ENCODE measurements around the gene CHD2. TPM values are rescaled to one million over a fixed set of nuclear protein-coding genes. Genes with fewer than 3 reads are reported as not detected.
"Not testable (repeated sequence)": the region's sequence is repeated elsewhere in the genome, so short reads cannot be mapped to it uniquely, and the experiment has no call there.

Gene CHD2
- polyA plus RNA-seq, 2 donors, result 25.8 to 32.8 TPM

DNA sequence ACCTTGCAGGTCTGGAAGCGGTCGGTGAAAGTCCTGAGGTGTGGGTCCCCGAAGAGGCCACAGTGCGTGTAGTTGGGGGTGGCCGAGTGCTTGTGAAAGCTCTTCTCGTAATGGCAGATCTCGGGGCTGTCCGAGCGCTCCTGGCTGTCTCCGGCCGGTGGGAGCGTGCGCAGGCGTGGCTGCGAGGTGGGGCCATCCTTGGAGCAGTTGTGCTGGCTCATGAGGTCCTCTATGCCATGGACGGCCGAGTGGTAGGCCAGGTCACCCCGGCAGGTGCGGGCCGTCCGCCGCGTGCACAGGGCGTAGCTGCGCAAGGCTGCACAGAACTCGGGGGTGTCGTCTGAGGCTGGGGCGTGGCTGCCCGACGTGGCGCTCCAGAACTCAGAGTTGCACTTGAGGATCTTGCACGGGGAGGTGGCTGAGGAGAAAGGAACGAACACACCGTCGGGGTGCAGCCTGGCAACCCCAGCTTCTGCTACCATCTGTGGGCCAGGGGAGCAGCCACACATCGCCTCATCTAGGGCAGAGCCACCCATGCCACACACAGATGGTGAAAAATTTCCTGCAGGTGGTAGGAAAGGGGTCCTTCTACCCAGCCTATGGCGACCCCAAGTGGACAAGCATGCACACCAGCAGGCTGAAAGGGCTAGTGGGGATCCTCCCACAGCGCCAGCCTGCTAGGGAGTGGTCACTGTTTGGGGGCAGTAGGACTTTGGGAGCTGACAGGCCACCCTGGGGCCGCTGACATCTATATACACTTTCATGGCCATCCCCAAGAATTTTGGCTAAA, 152.2 kb downstream of the CHD2 start:
- Histone ChIP-seq H3K27me3 (ENCODE audit: control insufficient read depth in 1 of 2, insufficient read depth in 2 of 2, low read length in 2 of 2) (no peaks in the 10 kb centered on the region), H3K36me3 (ENCODE audit: control insufficient read depth in 2 of 2, insufficient read depth in 2 of 2, low read length in 1 of 2) (peaks cover 2 to 58% of the 10 kb centered on the region in 2 donors), H3K4me3 (ENCODE audit: low read depth in 1 of 2, low read length in 2 of 2) (no peak overlapping the region), H3K27ac (ENCODE audit: low read depth in 2 of 2, low read length in 1 of 2) (no peak overlapping the region), H3K4me1 (ENCODE audit: control insufficient read depth in 2 of 2, insufficient read depth in 2 of 2, low read length in 1 of 2) (peaks cover 9 to 37% of the 10 kb centered on the region in 2 donors), H3K9me3 (ENCODE audit: control insufficient read depth in 2 of 2, insufficient read depth in 1 of 2, low read depth in 1 of 2, low read length in 1 of 2) (no peaks in the 10 kb centered on the region)
- WGBS, 2 donors, result 85 to 86% methylated on average over 39 of the region's 39 CpGs

DNA sequence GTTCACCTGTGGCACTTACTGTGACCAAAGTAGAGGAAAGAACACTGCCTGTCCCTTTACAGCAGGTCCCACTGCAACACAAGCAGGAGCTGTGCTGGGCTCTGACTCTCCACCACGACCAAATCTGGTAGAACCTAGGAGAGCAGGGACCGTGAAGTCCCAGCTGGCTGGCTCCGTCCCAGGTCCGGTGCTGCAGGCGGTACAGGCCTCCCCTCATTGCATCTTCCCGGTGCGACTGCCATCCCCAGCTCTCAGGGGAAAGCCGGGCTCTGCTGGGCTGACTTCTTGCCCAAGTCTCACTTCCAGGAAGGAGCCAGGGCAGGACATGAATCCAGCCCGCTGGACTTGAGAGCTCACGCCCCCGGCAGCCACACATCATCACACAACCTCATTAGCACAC, 155.1 kb downstream of the CHD2 start:
- Histone ChIP-seq H3K27ac (ENCODE audit: low read depth in 2 of 2, low read length in 1 of 2) (peak overlapping the region in 1 of 2 donors; percentile 29), H3K36me3 (ENCODE audit: control insufficient read depth in 2 of 2, insufficient read depth in 2 of 2, low read length in 1 of 2) (peaks cover 0 to 47% of the 10 kb centered on the region in 2 donors), H3K9me3 (ENCODE audit: control insufficient read depth in 2 of 2, insufficient read depth in 1 of 2, low read depth in 1 of 2, low read length in 1 of 2) (no peaks in the 10 kb centered on the region), H3K4me1 (ENCODE audit: control insufficient read depth in 2 of 2, insufficient read depth in 2 of 2, low read length in 1 of 2) (peaks cover 0 to 18% of the 10 kb centered on the region in 2 donors), H3K4me3 (ENCODE audit: low read depth in 1 of 2, low read length in 2 of 2) (no peak overlapping the region), H3K27me3 (ENCODE audit: control insufficient read depth in 1 of 2, insufficient read depth in 2 of 2, low read length in 2 of 2) (no peaks in the 10 kb centered on the region)
- 68 to 77% methylated on average over 11 of the region's 11 CpGs for WGBS, 2 donors

GRCh38 chr15:93056836-93057235, 156.7 kb downstream of the CHD2 start:
- H3K27ac ChIP-seq (ENCODE audit: low read depth in 2 of 2, low read length in 1 of 2), result no peak overlapping the region
- 75 to 87% methylated on average over 7 of the region's 7 CpGs for WGBS, 2 donors

DNA sequence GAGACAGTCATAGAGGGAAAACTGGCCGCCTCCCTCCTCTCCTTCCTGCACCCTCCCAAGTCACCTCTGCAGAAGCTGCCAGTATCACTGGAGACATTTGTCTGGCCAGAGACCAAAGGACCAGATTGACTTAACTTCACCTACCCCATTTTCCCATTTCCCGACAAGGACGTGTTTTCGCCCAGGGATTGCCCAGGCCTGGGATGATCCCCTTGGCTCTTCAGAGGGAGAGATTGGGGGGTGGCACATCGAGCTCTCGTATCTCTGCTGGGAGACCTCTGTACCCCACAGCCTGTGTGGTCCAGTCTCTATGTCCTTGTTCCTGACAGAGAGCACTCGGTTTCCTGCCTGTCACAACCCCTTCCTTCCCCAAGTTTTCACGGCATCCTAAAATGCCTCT, 157.5 kb downstream of the CHD2 start:
- Histone ChIP-seq H3K27ac (ENCODE audit: low read depth in 2 of 2, low read length in 1 of 2) (no peak overlapping the region), H3K36me3 (ENCODE audit: control insufficient read depth in 2 of 2, insufficient read depth in 2 of 2, low read length in 1 of 2) (peaks cover 0 to 30% of the 10 kb centered on the region in 2 donors), H3K27me3 (ENCODE audit: control insufficient read depth in 1 of 2, insufficient read depth in 2 of 2, low read length in 2 of 2) (no peaks in the 10 kb centered on the region), H3K4me3 (ENCODE audit: low read depth in 1 of 2, low read length in 2 of 2) (no peak overlapping the region), H3K4me1 (ENCODE audit: control insufficient read depth in 2 of 2, insufficient read depth in 2 of 2, low read length in 1 of 2) (peaks cover under 1 to 6% of the 10 kb centered on the region in 2 donors), H3K9me3 (ENCODE audit: control insufficient read depth in 2 of 2, insufficient read depth in 1 of 2, low read depth in 1 of 2, low read length in 1 of 2) (no peaks in the 10 kb centered on the region)
- 81 to 82% methylated on average over 8 of the region's 8 CpGs for WGBS, 2 donors

More at GRCh38 chr15:93056836-93057235, 156.7 kb downstream of the CHD2 start:
- Histone ChIP-seq H3K4me1 (ENCODE audit: control insufficient read depth in 2 of 2, insufficient read depth in 2 of 2, low read length in 1 of 2) (peaks cover 0 to 9% of the 10 kb centered on the region in 2 donors), H3K36me3 (ENCODE audit: control insufficient read depth in 2 of 2, insufficient read depth in 2 of 2, low read length in 1 of 2) (peaks cover 0 to 34% of the 10 kb centered on the region in 2 donors), H3K4me3 (ENCODE audit: low read depth in 1 of 2, low read length in 2 of 2) (no peak overlapping the region), H3K27me3 (ENCODE audit: control insufficient read depth in 1 of 2, insufficient read depth in 2 of 2, low read length in 2 of 2) (no peaks in the 10 kb centered on the region), H3K9me3 (ENCODE audit: control insufficient read depth in 2 of 2, insufficient read depth in 1 of 2, low read depth in 1 of 2, low read length in 1 of 2) (no peaks in the 10 kb centered on the region)

DNA sequence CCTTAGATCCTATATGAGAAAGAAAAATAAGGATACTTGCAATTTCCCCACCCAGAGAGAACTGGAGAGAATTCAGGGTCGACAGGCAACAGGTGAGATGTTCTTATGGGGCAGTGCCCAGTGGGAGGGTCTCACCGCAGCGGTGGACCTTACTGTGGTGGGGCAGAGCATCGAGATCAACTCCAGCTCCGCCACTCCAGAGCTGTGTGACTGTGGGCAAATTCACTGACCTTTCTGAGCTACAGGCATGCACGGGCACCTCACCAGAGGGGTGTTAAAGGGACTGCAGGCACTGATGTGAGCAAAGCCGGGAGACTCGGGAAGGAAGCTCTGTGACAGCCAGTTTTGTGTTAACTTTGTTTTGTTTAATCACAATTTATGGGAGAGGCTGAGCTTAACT, 158.0 kb downstream of the CHD2 start:
- peak overlapping the region in 1 of 2 donors; percentile 7 for H3K27ac ChIP-seq (ENCODE audit: low read depth in 2 of 2, low read length in 1 of 2)
- H3K36me3 ChIP-seq (ENCODE audit: control insufficient read depth in 2 of 2, insufficient read depth in 2 of 2, low read length in 1 of 2), result peaks cover 0 to 30% of the 10 kb centered on the region in 2 donors
- WGBS, 2 donors, result 75% methylated on average over 8 of the region's 8 CpGs
- peaks cover 3 to 9% of the 10 kb centered on the region in 2 donors for H3K4me1 ChIP-seq (ENCODE audit: control insufficient read depth in 2 of 2, insufficient read depth in 2 of 2, low read length in 1 of 2)
- H3K4me3 ChIP-seq (ENCODE audit: low read depth in 1 of 2, low read length in 2 of 2), result no peak overlapping the region
- H3K9me3 ChIP-seq (ENCODE audit: control insufficient read depth in 2 of 2, insufficient read depth in 1 of 2, low read depth in 1 of 2, low read length in 1 of 2), result no peaks in the 10 kb centered on the region
- no peaks in the 10 kb centered on the region for H3K27me3 ChIP-seq (ENCODE audit: control insufficient read depth in 1 of 2, insufficient read depth in 2 of 2, low read length in 2 of 2)

GRCh38 chr15:93058904-93059427, 158.8 kb downstream of the CHD2 start:
- Histone ChIP-seq H3K27me3 (ENCODE audit: control insufficient read depth in 1 of 2, insufficient read depth in 2 of 2, low read length in 2 of 2) (no peaks in the 10 kb centered on the region), H3K4me3 (ENCODE audit: low read depth in 1 of 2, low read length in 2 of 2) (no peak overlapping the region), H3K27ac (ENCODE audit: low read depth in 2 of 2, low read length in 1 of 2) (no peak overlapping the region), H3K4me1 (ENCODE audit: control insufficient read depth in 2 of 2, insufficient read depth in 2 of 2, low read length in 1 of 2) (peaks cover 9 to 13% of the 10 kb centered on the region in 2 donors), H3K36me3 (ENCODE audit: control insufficient read depth in 2 of 2, insufficient read depth in 2 of 2, low read length in 1 of 2) (peaks cover 0 to 33% of the 10 kb centered on the region in 2 donors), H3K9me3 (ENCODE audit: control insufficient read depth in 2 of 2, insufficient read depth in 1 of 2, low read depth in 1 of 2, low read length in 1 of 2) (no peaks in the 10 kb centered on the region)
- 76 to 81% methylated on average over 18 of the region's 18 CpGs for WGBS, 2 donors

DNA sequence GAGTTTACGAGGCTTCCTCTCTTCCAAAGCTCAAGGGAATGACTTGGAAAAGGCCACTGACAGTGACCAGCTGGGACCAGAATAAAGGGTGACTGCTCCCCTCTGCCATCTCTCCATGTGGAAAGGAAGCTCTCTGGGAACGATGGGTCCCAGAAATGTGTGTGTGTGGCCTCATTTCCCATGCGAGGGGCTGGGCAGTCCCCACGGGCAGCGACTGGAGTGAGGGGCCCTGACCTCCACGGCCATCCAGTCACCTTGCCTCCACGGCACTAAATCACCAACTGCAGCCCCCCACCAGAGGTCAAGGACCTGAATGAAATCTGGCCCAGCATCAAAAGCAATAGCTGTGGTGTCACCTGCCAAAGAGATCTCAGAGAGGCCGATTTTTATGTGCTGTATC, 159.3 kb downstream of the CHD2 start:
- Histone ChIP-seq H3K36me3 (ENCODE audit: control insufficient read depth in 2 of 2, insufficient read depth in 2 of 2, low read length in 1 of 2) (peaks cover 0 to 37% of the 10 kb centered on the region in 2 donors), H3K4me3 (ENCODE audit: low read depth in 1 of 2, low read length in 2 of 2) (no peak overlapping the region), H3K27me3 (ENCODE audit: control insufficient read depth in 1 of 2, insufficient read depth in 2 of 2, low read length in 2 of 2) (no peaks in the 10 kb centered on the region), H3K4me1 (ENCODE audit: control insufficient read depth in 2 of 2, insufficient read depth in 2 of 2, low read length in 1 of 2) (peaks cover 9 to 18% of the 10 kb centered on the region in 2 donors), H3K9me3 (ENCODE audit: control insufficient read depth in 2 of 2, insufficient read depth in 1 of 2, low read depth in 1 of 2, low read length in 1 of 2) (no peaks in the 10 kb centered on the region), H3K27ac (ENCODE audit: low read depth in 2 of 2, low read length in 1 of 2) (no peak overlapping the region)
- 67 to 74% methylated on average over 8 of the region's 8 CpGs for WGBS, 2 donors

DNA sequence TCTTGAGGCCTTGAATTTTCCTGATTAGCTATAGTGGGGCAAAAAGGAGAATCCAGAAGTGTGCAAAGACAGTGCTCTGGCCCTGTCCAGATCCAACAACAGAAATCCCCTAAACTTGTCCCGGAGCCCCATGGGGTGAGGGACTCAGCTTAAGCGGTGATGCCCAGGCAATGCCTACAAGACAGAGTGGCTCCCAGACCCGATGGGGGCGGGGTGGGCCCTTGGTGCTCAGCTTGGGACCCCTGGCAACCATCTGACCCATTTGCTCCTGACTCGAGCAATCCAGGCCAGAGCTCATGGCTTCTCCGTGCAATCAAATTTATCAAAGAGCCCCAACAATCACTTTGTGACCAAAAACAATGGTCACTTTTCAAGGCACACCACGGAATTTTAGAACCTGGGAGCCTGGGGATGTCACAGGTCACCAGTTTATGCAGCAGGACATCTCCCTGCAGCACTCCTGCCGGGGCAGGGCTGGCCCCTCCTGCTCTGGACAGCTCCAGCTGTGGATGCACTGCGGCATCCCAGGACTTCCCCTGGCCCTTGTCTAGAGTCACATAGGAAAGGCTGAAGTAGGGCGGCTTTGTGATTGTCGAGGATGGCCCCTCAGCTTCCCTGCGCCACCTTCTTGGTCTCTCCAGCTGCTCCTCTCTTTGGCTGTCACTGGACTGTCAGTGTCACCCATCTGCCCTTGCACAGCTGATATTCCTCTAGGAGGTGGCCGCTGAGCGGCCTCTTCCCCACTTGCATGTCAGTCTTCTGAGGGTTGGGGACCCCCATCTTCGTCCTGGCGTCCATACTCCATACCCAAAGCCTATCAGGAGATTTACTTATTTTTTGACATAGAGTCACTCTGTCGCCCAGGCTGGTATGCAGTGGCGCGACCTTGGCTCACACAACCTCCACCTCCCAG, 160.5 kb downstream of the CHD2 start:
- H3K4me3 ChIP-seq (ENCODE audit: low read depth in 1 of 2, low read length in 2 of 2), result no peak overlapping the region
- peaks cover 9 to 20% of the 10 kb centered on the region in 2 donors for H3K4me1 ChIP-seq (ENCODE audit: control insufficient read depth in 2 of 2, insufficient read depth in 2 of 2, low read length in 1 of 2)
- no peaks in the 10 kb centered on the region for H3K9me3 ChIP-seq (ENCODE audit: control insufficient read depth in 2 of 2, insufficient read depth in 1 of 2, low read depth in 1 of 2, low read length in 1 of 2)
- no peaks in the 10 kb centered on the region for H3K27me3 ChIP-seq (ENCODE audit: control insufficient read depth in 1 of 2, insufficient read depth in 2 of 2, low read length in 2 of 2)
- H3K27ac ChIP-seq (ENCODE audit: low read depth in 2 of 2, low read length in 1 of 2), result peak overlapping the region; percentile 6 to 42
- 78 to 79% methylated on average over 19 of the region's 19 CpGs for WGBS, 2 donors
- H3K36me3 ChIP-seq (ENCODE audit: control insufficient read depth in 2 of 2, insufficient read depth in 2 of 2, low read length in 1 of 2), result peaks cover 0 to 28% of the 10 kb centered on the region in 2 donors

DNA sequence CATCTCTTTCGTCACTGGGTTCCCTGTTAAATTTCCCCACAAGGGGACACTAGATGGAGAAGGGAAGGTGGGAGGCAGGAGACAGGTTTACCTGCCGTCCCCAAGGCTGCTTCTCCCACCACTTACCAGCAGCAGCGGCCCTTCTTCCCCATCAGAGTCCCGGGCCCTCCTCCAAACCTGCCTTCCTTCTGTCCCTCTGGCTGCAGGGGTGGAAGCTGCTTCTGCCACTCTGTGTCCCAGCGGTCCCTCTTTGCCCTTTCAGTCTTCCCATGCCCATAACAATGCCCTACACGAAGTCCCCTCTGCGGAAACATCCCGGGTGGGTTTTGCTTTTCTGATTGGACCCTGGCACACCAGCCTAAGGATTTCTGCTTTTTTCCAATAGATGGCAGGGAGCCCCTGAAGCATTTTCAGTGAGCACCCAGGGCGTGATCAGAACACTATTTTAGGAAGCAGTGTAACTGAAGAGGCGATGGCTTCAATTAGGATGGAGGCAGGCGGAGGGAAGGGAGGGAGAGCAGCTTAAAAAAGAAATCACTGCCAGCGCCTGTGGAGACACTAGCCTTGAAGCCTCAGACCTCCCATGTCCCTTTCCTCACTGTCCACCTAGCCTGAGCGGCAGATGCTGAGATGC, 162.6 kb downstream of the CHD2 start:
- Histone ChIP-seq H3K27ac (ENCODE audit: low read depth in 2 of 2, low read length in 1 of 2) (peak overlapping the region; percentile 84 to 91), H3K4me1 (ENCODE audit: control insufficient read depth in 2 of 2, insufficient read depth in 2 of 2, low read length in 1 of 2) (peaks cover 11 to 22% of the 10 kb centered on the region in 2 donors), H3K36me3 (ENCODE audit: control insufficient read depth in 2 of 2, insufficient read depth in 2 of 2, low read length in 1 of 2) (peaks cover 0 to 28% of the 10 kb centered on the region in 2 donors)
- not testable (repeated sequence) for H3K4me3 ChIP-seq (ENCODE audit: low read depth in 1 of 2, low read length in 2 of 2); H3K27me3 ChIP-seq (ENCODE audit: control insufficient read depth in 1 of 2, insufficient read depth in 2 of 2, low read length in 2 of 2); H3K9me3 ChIP-seq (ENCODE audit: control insufficient read depth in 2 of 2, insufficient read depth in 1 of 2, low read depth in 1 of 2, low read length in 1 of 2)
- WGBS, 2 donors, result 50 to 54% methylated on average over 11 of the region's 13 CpGs
